ENCODE measurements around the gene SDCCAG8.

The SDCCAG8 gene

DNA sequence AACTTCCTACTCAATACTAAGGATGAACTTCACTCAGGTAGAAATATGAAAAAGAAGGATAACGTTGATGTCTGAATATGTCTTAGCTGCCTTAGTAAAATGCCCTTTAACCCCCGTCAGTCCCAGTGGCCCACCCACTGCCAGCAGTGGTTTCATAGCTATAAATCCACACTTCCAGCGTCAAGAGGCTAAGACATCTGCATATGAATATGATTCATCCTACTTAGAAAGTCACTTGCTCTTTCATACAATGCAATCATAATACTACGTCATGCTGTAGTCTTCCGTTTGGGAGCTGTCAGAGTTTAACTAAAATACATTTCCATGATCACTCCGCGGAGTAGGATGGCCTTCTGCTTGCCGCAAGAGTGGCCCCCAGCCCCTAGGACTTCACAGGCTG, 247.3 kb downstream of the SDCCAG8 start (continued):
- no peak for TF ChIP-seq SCRT2 (tag by site-specific recombination; IDR thresholded peaks at IDR 0.05)

DNA sequence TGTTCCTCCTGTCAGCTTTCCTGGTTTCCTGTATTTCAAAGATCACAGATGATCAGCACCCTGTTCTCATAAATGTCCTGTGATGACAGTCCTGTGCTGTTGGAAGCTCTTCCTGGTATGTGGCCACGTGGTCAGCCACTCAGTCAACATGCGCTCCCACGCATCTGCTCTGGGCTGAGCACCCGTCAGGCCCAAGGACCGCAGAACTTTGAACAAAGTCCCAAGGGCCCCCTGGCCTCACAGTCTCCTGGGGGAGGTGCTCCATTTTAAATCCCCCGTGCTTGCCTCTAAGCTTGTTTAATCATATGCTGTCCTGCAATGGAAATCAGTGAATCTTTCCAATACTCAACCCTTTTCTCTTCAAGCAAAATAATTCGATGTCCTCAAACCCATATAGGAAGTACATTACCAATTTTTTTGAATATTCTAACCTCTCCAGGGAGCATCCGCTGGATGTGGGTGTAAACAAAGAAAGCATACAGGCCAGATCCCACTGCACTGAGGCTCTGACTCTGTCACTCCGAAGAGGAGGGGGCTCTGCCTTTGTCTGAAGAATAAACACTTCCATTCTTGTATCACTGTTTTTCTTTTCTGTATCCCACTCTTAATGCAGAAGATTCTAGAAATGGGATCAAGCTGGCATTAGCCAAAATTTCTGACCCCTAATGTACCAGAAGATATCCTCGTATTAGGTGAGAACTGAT, 250.3 kb downstream of the SDCCAG8 start:
- no peaks in the 10 kb centered on the region for H3K4me1 ChIP-seq (ENCODE audit: control insufficient read depth, insufficient read depth, low read length)
- H3K36me3 ChIP-seq (ENCODE audit: control insufficient read depth in 2 of 2, insufficient read depth in 1 of 2, low read length in 2 of 2), result peaks cover 6 to 19% of the 10 kb centered on the region in 2 experiments; a peak in 2 of 3 replicates
- POLR2A ChIA-PET, result no interaction called here
- no peaks in the 10 kb centered on the region for H3K9me3 ChIP-seq (ENCODE audit: control insufficient read depth, insufficient read depth, low read depth, low read length)
- H3K4me3 ChIP-seq (ENCODE audit: low read depth, low read length), result no peak overlapping the region
- CTCF ChIA-PET, result interaction anchor here (0.6 to 1.4 kb wide), 2 partner anchors 14 to 945 kb away, joined by 3 read pairs; no protein-coding TSS in a partner anchor
- TF ChIP-seq, protein P1, sequence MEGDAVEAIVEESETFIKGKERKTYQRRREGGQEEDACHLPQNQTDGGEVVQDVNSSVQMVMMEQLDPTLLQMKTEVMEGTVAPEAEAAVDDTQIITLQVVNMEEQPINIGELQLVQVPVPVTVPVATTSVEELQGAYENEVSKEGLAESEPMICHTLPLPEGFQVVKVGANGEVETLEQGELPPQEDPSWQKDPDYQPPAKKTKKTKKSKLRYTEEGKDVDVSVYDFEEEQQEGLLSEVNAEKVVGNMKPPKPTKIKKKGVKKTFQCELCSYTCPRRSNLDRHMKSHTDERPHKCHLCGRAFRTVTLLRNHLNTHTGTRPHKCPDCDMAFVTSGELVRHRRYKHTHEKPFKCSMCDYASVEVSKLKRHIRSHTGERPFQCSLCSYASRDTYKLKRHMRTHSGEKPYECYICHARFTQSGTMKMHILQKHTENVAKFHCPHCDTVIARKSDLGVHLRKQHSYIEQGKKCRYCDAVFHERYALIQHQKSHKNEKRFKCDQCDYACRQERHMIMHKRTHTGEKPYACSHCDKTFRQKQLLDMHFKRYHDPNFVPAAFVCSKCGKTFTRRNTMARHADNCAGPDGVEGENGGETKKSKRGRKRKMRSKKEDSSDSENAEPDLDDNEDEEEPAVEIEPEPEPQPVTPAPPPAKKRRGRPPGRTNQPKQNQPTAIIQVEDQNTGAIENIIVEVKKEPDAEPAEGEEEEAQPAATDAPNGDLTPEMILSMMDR (tag by site-specific recombination; IDR thresholded peaks at IDR 0.05), result no peak
- TF ChIP-seq ZNF132 (tag by site-specific recombination; IDR thresholded peaks at IDR 0.05; ENCODE audit: borderline replicate concordance) (no peak), ZBTB7A (tag by site-specific recombination; IDR thresholded peaks at IDR 0.05; ENCODE audit: low read depth) (no peak)
- TF ChIP-seq, protein P2, sequence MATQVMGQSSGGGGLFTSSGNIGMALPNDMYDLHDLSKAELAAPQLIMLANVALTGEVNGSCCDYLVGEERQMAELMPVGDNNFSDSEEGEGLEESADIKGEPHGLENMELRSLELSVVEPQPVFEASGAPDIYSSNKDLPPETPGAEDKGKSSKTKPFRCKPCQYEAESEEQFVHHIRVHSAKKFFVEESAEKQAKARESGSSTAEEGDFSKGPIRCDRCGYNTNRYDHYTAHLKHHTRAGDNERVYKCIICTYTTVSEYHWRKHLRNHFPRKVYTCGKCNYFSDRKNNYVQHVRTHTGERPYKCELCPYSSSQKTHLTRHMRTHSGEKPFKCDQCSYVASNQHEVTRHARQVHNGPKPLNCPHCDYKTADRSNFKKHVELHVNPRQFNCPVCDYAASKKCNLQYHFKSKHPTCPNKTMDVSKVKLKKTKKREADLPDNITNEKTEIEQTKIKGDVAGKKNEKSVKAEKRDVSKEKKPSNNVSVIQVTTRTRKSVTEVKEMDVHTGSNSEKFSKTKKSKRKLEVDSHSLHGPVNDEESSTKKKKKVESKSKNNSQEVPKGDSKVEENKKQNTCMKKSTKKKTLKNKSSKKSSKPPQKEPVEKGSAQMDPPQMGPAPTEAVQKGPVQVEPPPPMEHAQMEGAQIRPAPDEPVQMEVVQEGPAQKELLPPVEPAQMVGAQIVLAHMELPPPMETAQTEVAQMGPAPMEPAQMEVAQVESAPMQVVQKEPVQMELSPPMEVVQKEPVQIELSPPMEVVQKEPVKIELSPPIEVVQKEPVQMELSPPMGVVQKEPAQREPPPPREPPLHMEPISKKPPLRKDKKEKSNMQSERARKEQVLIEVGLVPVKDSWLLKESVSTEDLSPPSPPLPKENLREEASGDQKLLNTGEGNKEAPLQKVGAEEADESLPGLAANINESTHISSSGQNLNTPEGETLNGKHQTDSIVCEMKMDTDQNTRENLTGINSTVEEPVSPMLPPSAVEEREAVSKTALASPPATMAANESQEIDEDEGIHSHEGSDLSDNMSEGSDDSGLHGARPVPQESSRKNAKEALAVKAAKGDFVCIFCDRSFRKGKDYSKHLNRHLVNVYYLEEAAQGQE (tag by site-specific recombination; IDR thresholded peaks at IDR 0.05), result no peak
- H3K27ac ChIP-seq (ENCODE audit: extremely low read depth, low read depth, low read length), result no peak overlapping the region

GRCh38 chr1:243507001-243507671, 251.3 kb downstream of the SDCCAG8 start:
- CTCF ChIA-PET, result interaction anchor here (0.6 kb wide), 1 partner anchor 946 kb away, joined by 3 read pairs; no protein-coding TSS in a partner anchor

More at GRCh38 chr1:243507001-243507671, 251.3 kb downstream of the SDCCAG8 start:
- Histone ChIP-seq H3K4me3 (ENCODE audit: low read depth, low read length) (no peak overlapping the region), H3K36me3 (ENCODE audit: control insufficient read depth in 2 of 2, insufficient read depth in 1 of 2, low read length in 2 of 2) (peaks cover 15 to 24% of the 10 kb centered on the region in 2 experiments), H3K4me1 (ENCODE audit: control insufficient read depth, insufficient read depth, low read length) (no peaks in the 10 kb centered on the region), H3K27ac (ENCODE audit: extremely low read depth, low read depth, low read length) (no peak overlapping the region), H3K9me3 (ENCODE audit: control insufficient read depth, insufficient read depth, low read depth, low read length) (no peaks in the 10 kb centered on the region)
- TF ChIP-seq HOXA7 (CRISPR knock-in tag; IDR thresholded peaks at IDR 0.05; ENCODE audit: borderline replicate concordance) (no peak), ZNF529 (tag by site-specific recombination; IDR thresholded peaks at IDR 0.05; ENCODE audit: insufficient replicate concordance) (no peak), ZNF391 (tag by site-specific recombination; IDR thresholded peaks at IDR 0.05; ENCODE audit: borderline replicate concordance, low read depth) (no peak), ZNF133 (tag by site-specific recombination; IDR thresholded peaks at IDR 0.05) (no peak), ZNF26 (tag by site-specific recombination; IDR thresholded peaks at IDR 0.05) (no peak), TCF7L2 (IDR thresholded peaks at IDR 0.05; ENCODE audit: borderline replicate concordance, low read depth, low read length) (no peak), ZNF785 (tag by site-specific recombination; IDR thresholded peaks at IDR 0.05) (no peak), ZNF549 (tag by site-specific recombination; IDR thresholded peaks at IDR 0.05) (no peak), ZNF157 (tag by site-specific recombination; IDR thresholded peaks at IDR 0.05) (no peak), ZNF747 (tag by site-specific recombination; IDR thresholded peaks at IDR 0.05) (no peak), ZNF121 (tag by site-specific recombination; IDR thresholded peaks at IDR 0.05) (no peak), ZNF214 (tag by site-specific recombination; IDR thresholded peaks at IDR 0.05; ENCODE audit: borderline replicate concordance) (no peak), ZNF274 (IDR thresholded peaks at IDR 0.05; ENCODE audit: low read length) (no peak), ZNF274 (tag by site-specific recombination; IDR thresholded peaks at IDR 0.05; ENCODE audit: borderline replicate concordance) (no peak)
- TF ChIP-seq, protein P3, sequence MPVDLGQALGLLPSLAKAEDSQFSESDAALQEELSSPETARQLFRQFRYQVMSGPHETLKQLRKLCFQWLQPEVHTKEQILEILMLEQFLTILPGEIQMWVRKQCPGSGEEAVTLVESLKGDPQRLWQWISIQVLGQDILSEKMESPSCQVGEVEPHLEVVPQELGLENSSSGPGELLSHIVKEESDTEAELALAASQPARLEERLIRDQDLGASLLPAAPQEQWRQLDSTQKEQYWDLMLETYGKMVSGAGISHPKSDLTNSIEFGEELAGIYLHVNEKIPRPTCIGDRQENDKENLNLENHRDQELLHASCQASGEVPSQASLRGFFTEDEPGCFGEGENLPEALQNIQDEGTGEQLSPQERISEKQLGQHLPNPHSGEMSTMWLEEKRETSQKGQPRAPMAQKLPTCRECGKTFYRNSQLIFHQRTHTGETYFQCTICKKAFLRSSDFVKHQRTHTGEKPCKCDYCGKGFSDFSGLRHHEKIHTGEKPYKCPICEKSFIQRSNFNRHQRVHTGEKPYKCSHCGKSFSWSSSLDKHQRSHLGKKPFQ (tag by site-specific recombination; IDR thresholded peaks at IDR 0.05), result no peak
- POLR2A ChIA-PET, result no interaction called here

Measured in HEK293 (cell line).